ENCODE data around the gene NIN.
A peak's percentile ranks its signal among the peaks of the same experiment; 100 is the strongest.

NIN gene

DNA sequence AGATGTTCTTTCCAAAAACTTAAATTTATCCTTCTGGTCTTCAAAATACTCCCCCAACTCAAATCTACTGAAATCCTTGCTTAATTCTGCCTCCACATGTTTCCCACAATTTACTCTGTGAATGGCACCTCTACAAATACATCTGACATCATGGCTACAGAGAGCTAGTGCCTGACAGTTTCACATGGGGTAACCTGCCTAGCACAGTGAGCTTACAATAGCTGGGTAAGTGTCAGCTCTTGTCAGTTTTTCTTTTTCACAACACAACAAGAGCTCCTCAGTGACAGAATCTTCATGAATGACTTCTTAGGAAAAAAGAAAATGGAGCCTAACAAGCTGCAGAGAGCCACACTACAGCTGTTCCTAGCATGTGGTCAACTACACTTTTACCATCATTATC lies 54.4 kb downstream of the NIN start:
- H3K27me3 ChIP-seq (replicated peaks in 2 of 5; ENCODE audit: control insufficient read depth in 4 of 5, insufficient read depth in 5 of 5, low read length in 4 of 5), result no peaks in the 10 kb centered on the region
- H3K27ac ChIP-seq (ENCODE audit: insufficient read depth in 1 of 2, low read depth in 1 of 2, low read length in 2 of 2, poor library complexity in 1 of 2, severe bottlenecking in 2 of 2), result no peak overlapping the region
- peaks cover 6 to 67% (median 38%) of the 10 kb centered on the region in 4 experiments for H3K36me3 ChIP-seq (ENCODE audit: control insufficient read depth in 4 of 4, insufficient read depth in 4 of 4, low read length in 3 of 4)
- DNase-seq, result no peak
- no peak overlapping the region for H3K4me3 ChIP-seq (ENCODE audit: control insufficient read depth in 1 of 7, extremely low read depth in 1 of 7, insufficient read depth in 4 of 7, low read depth in 2 of 7, low read length in 6 of 7)
- peaks cover 3 to 15% (median 7%) of the 10 kb centered on the region in 4 experiments for H3K4me1 ChIP-seq (ENCODE audit: control extremely low read depth in 1 of 4, control insufficient read depth in 4 of 4, insufficient read depth in 4 of 4, low read length in 3 of 4)
- POLR2A ChIA-PET, result no interaction called here
- CTCF ChIA-PET, result interaction anchor here (0.8 to 8.8 kb wide), 27 partner anchors 8 to 1489 kb away, joined by 3 to 131 read pairs (median 4); partner anchors contain the start of genes ATL1 and NIN
- H3K9me3 ChIP-seq (ENCODE audit: control extremely low read depth in 1 of 5, control insufficient read depth in 4 of 5, insufficient read depth in 2 of 5, low read depth in 1 of 5, low read length in 4 of 5), result no peaks in the 10 kb centered on the region

DNA sequence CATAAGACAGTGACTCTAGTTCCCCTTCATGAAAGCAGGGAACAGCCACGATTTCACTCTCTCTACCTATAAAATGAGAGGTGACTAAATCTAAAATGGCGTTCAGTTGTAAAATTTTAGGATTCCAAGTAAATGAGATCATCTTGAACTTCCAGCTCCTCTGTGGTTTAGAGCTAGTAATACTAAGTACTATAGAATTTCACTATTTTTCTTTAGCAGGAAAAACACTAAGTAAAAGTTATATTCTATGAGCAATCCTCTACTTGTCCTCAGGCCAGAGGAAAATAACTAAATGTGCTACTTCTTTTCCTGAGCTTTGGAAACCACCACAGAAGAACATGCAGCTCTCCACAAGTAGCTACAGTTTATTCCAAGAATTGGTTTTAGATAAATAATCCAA lies 55.6 kb downstream of the NIN start:
- H3K4me3 ChIP-seq (ENCODE audit: control insufficient read depth in 1 of 7, extremely low read depth in 1 of 7, insufficient read depth in 4 of 7, low read depth in 2 of 7, low read length in 6 of 7), result no peak overlapping the region
- H3K9me3 ChIP-seq (ENCODE audit: control extremely low read depth in 1 of 5, control insufficient read depth in 4 of 5, insufficient read depth in 2 of 5, low read depth in 1 of 5, low read length in 4 of 5), result no peaks in the 10 kb centered on the region
- CTCF ChIA-PET, result interaction anchor here (0.9 to 8.8 kb wide), 9 partner anchors 11 to 174 kb away, joined by 3 to 131 read pairs (median 9); partner anchors contain the start of gene NIN
- WGBS (ENCODE audit: insufficient coverage), result no CpG with 5 or more reads among the region's 2 CpGs
- no peak overlapping the region for H3K27ac ChIP-seq (ENCODE audit: insufficient read depth in 1 of 2, low read depth in 1 of 2, low read length in 2 of 2, poor library complexity in 1 of 2, severe bottlenecking in 2 of 2)
- H3K27me3 ChIP-seq (replicated peaks in 2 of 5; ENCODE audit: control insufficient read depth in 4 of 5, insufficient read depth in 5 of 5, low read length in 4 of 5), result no peaks in the 10 kb centered on the region
- H3K36me3 ChIP-seq (ENCODE audit: control insufficient read depth in 4 of 4, insufficient read depth in 4 of 4, low read length in 3 of 4), result peaks cover 13 to 68% (median 46%) of the 10 kb centered on the region in 4 experiments
- peaks cover 3 to 15% (median 7%) of the 10 kb centered on the region in 4 experiments for H3K4me1 ChIP-seq (ENCODE audit: control extremely low read depth in 1 of 4, control insufficient read depth in 4 of 4, insufficient read depth in 4 of 4, low read length in 3 of 4)
- POLR2A ChIA-PET, result no interaction called here
- DNase-seq, result no peak

DNA sequence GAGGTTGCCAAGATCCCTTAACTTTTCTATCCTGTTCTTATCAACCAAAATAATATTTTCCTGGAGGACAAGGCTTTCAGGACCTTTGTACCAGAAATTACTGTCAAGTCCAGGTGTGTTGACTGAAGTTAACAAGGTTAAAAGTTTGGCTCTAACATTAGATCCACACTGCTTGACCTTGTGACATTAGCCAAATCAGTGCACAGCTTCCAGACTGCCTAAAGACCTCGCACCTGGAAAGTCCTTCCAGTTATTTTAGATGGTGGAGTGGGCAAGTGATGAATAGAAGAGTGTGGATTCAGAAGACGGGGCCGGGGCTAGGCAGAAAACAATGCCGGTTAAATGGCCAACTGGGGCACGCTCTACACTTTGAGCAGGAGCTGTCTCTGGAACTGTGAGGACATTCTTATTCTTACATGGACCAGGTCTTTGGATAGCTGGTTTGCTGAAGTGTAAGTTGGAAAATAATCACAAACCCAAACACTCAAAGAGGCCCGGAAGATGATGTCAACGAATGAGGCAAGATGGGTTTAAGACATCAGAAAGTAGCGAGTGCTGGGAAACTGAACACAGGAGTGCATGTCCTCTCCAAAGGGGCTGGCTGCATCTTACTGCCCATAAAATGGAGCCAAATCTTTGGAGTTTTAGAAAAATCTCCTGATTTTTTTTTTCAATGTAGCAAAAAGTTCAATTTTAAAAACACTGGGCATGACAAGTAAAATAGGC lies 56.3 kb downstream of the NIN start:
- H3K4me1 ChIP-seq (ENCODE audit: control extremely low read depth in 1 of 4, control insufficient read depth in 4 of 4, insufficient read depth in 4 of 4, low read length in 3 of 4), result peaks cover 3 to 15% (median 7%) of the 10 kb centered on the region in 4 experiments
- DNase-seq, result no peak
- H3K36me3 ChIP-seq (ENCODE audit: control insufficient read depth in 4 of 4, insufficient read depth in 4 of 4, low read length in 3 of 4), result peaks cover 14 to 74% (median 51%) of the 10 kb centered on the region in 4 experiments
- WGBS (ENCODE audit: insufficient coverage), result 91% methylated on average over 7 of the region's 8 CpGs
- POLR2A ChIA-PET, result interaction anchor here (0.6 kb wide), 1 partner anchor 544 kb away, joined by 7 read pairs; no protein-coding TSS in a partner anchor
- CTCF ChIA-PET, result interaction anchor here (0.8 to 8.8 kb wide), 12 partner anchors 10 to 234 kb away, joined by 3 to 131 read pairs (median 5); no protein-coding TSS in a partner anchor
- H3K27ac ChIP-seq (ENCODE audit: insufficient read depth in 1 of 2, low read depth in 1 of 2, low read length in 2 of 2, poor library complexity in 1 of 2, severe bottlenecking in 2 of 2), result no peak overlapping the region
- no peaks in the 10 kb centered on the region for H3K27me3 ChIP-seq (replicated peaks in 2 of 5; ENCODE audit: control insufficient read depth in 4 of 5, insufficient read depth in 5 of 5, low read length in 4 of 5)
- no peak overlapping the region for H3K4me3 ChIP-seq (ENCODE audit: control insufficient read depth in 1 of 7, extremely low read depth in 1 of 7, insufficient read depth in 4 of 7, low read depth in 2 of 7, low read length in 6 of 7)
- H3K9me3 ChIP-seq (ENCODE audit: control extremely low read depth in 1 of 5, control insufficient read depth in 4 of 5, insufficient read depth in 2 of 5, low read depth in 1 of 5, low read length in 4 of 5), result no peaks in the 10 kb centered on the region

DNA sequence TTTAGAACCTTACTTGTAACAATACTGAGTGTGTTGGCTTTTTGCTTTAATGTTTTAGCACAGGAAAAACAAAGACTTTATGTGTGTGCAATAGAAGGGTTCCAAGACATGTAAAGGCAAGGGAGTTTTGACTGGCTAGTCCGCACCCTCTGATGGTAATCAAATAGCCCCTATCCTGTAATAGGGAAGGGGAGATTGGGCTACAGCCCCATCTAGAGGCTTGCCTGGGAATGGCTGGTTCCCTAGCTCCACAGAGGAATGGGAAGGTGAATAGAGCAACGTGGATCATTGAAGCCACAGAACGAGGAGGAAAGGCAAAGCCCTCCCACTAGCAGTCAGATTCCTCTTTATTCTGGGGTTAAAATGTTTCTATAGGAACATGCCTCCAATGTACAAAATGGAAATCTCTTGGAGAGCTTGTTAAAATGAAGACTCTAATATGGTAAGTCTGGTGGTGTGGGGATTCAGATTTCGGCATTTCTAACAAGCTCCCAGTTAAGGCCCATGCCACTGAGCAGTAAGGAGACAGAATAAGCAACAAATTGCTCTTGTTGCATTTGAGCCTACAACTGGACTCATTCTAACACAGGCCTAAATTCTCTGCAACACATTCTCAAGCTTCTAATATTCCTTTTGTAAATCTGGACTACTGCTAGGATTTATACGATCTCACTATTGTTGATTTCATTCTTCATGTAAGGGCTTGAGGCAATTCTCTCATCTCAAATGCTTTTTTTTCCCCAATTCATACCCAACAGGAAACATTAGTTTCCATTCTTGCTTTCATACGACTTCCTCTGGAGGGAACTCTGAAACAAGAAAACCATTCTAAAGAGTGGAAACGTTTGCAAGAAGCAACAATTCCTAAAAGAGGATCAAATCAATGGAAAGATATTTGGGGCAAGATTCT lies 57.1 kb downstream of the NIN start:
- POLR2A ChIA-PET, result interaction anchor here (0.6 kb wide), 1 partner anchor 543 kb away, joined by 7 read pairs; no protein-coding TSS in a partner anchor
- no peak overlapping the region for H3K4me3 ChIP-seq (ENCODE audit: control insufficient read depth in 1 of 7, extremely low read depth in 1 of 7, insufficient read depth in 4 of 7, low read depth in 2 of 7, low read length in 6 of 7)
- 40% methylated on average over 5 of the region's 7 CpGs for WGBS (ENCODE audit: insufficient coverage)
- H3K27me3 ChIP-seq (replicated peaks in 2 of 5; ENCODE audit: control insufficient read depth in 4 of 5, insufficient read depth in 5 of 5, low read length in 4 of 5), result no peaks in the 10 kb centered on the region
- H3K36me3 ChIP-seq (ENCODE audit: control insufficient read depth in 4 of 4, insufficient read depth in 4 of 4, low read length in 3 of 4), result peaks cover 18 to 81% (median 59%) of the 10 kb centered on the region in 4 experiments
- peaks cover 1 to 11% (median 6%) of the 10 kb centered on the region in 4 experiments for H3K4me1 ChIP-seq (ENCODE audit: control extremely low read depth in 1 of 4, control insufficient read depth in 4 of 4, insufficient read depth in 4 of 4, low read length in 3 of 4)
- no peak overlapping the region for H3K27ac ChIP-seq (ENCODE audit: insufficient read depth in 1 of 2, low read depth in 1 of 2, low read length in 2 of 2, poor library complexity in 1 of 2, severe bottlenecking in 2 of 2)
- peak in 2 of 3 donors; percentile 22 to 33 for DNase-seq
- CTCF ChIA-PET, result interaction anchor here (0.8 to 8.8 kb wide), 18 partner anchors 9 to 417 kb away, joined by 3 to 131 read pairs (median 4); no protein-coding TSS in a partner anchor
- H3K9me3 ChIP-seq (ENCODE audit: control extremely low read depth in 1 of 5, control insufficient read depth in 4 of 5, insufficient read depth in 2 of 5, low read depth in 1 of 5, low read length in 4 of 5), result no peaks in the 10 kb centered on the region

DNA sequence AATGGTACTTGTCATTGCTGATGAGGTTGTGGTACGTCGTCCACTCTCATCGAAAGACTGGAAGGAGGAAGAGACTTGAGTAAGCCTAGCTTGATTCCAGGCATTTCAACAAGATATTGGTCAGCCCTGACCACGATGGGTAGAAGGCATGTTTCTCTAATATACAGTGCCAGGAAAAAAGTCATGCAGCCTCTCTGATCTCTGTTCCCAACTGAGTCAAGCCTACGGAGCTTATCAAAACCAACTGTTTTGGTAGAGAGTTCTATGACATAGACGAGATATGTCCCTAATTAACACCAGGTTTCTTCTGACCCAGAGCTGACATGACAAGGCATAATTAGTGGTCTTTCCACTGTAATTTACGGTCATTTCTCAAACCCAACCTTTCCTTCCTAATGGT lies 58.5 kb downstream of the NIN start:
- no peak overlapping the region for H3K27ac ChIP-seq (ENCODE audit: insufficient read depth in 1 of 2, low read depth in 1 of 2, low read length in 2 of 2, poor library complexity in 1 of 2, severe bottlenecking in 2 of 2)
- H3K27me3 ChIP-seq (replicated peaks in 2 of 5; ENCODE audit: control insufficient read depth in 4 of 5, insufficient read depth in 5 of 5, low read length in 4 of 5), result no peaks in the 10 kb centered on the region
- H3K9me3 ChIP-seq (ENCODE audit: control extremely low read depth in 1 of 5, control insufficient read depth in 4 of 5, insufficient read depth in 2 of 5, low read depth in 1 of 5, low read length in 4 of 5), result no peaks in the 10 kb centered on the region
- ChIA-PET POLR2A (no interaction called here), CTCF (interaction anchor here (0.7 to 8.8 kb wide), 8 partner anchors 8 to 189 kb away, joined by 3 to 131 read pairs (median 3); no protein-coding TSS in a partner anchor)
- no peak for DNase-seq
- 100% methylated on average over 7 of the region's 7 CpGs for WGBS (ENCODE audit: insufficient coverage)
- peaks cover 25 to 88% (median 70%) of the 10 kb centered on the region in 4 experiments for H3K36me3 ChIP-seq (ENCODE audit: control insufficient read depth in 4 of 4, insufficient read depth in 4 of 4, low read length in 3 of 4)
- no peak overlapping the region for H3K4me3 ChIP-seq (ENCODE audit: control insufficient read depth in 1 of 7, extremely low read depth in 1 of 7, insufficient read depth in 4 of 7, low read depth in 2 of 7, low read length in 6 of 7)
- H3K4me1 ChIP-seq (ENCODE audit: control extremely low read depth in 1 of 4, control insufficient read depth in 4 of 4, insufficient read depth in 4 of 4, low read length in 3 of 4), result peaks cover 0 to 9% (median 6%) of the 10 kb centered on the region in 4 experiments

DNA sequence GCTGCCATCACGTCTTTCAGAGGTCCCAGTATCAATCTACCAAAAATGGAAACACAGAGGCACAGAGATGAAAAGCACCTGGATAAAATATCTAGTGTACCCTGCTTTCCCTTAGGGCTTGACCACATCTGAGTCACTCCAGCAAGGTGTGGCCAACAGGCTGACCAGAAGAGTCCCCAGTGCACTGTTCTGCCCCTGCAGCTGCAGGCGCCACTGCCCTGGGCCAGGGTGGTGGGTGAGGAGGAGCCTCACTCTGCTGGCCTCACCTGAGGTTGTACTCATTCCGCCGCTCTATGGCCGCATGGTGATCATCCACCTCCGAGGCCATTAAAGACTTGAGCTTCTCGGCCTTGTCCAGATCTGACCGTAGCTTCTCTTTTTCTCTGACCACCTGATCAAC lies 60.4 kb downstream of the NIN start:
- ChIA-PET POLR2A (no interaction called here), CTCF (interaction anchor here (1.1 to 1.8 kb wide), 6 partner anchors 11 to 172 kb away, joined by 3 to 5 read pairs (median 4); no protein-coding TSS in a partner anchor)
- 100% methylated on average over 7 of the region's 8 CpGs for WGBS (ENCODE audit: insufficient coverage)
- H3K27me3 ChIP-seq (replicated peaks in 2 of 5; ENCODE audit: control insufficient read depth in 4 of 5, insufficient read depth in 5 of 5, low read length in 4 of 5), result no peaks in the 10 kb centered on the region
- no peaks in the 10 kb centered on the region for H3K9me3 ChIP-seq (ENCODE audit: control extremely low read depth in 1 of 5, control insufficient read depth in 4 of 5, insufficient read depth in 2 of 5, low read depth in 1 of 5, low read length in 4 of 5)
- H3K27ac ChIP-seq (ENCODE audit: insufficient read depth in 1 of 2, low read depth in 1 of 2, low read length in 2 of 2, poor library complexity in 1 of 2, severe bottlenecking in 2 of 2), result no peak overlapping the region
- H3K4me3 ChIP-seq (ENCODE audit: control insufficient read depth in 1 of 7, extremely low read depth in 1 of 7, insufficient read depth in 4 of 7, low read depth in 2 of 7, low read length in 6 of 7), result no peak overlapping the region
- DNase-seq, result no peak
- H3K4me1 ChIP-seq (ENCODE audit: control extremely low read depth in 1 of 4, control insufficient read depth in 4 of 4, insufficient read depth in 4 of 4, low read length in 3 of 4), result peaks cover 0 to 9% (median 6%) of the 10 kb centered on the region in 4 experiments
- peaks cover 30 to 89% (median 73%) of the 10 kb centered on the region in 4 experiments for H3K36me3 ChIP-seq (ENCODE audit: control insufficient read depth in 4 of 4, insufficient read depth in 4 of 4, low read length in 3 of 4)

Data from common myeloid progenitor, CD34-positive (primary cell).